ENCODE results near the gene ACOT7.
"Not testable (repeated sequence)": the region's sequence is repeated elsewhere in the genome, so short reads cannot be mapped to it uniquely, and the experiment has no call there.

ACOT7 gene

DNA sequence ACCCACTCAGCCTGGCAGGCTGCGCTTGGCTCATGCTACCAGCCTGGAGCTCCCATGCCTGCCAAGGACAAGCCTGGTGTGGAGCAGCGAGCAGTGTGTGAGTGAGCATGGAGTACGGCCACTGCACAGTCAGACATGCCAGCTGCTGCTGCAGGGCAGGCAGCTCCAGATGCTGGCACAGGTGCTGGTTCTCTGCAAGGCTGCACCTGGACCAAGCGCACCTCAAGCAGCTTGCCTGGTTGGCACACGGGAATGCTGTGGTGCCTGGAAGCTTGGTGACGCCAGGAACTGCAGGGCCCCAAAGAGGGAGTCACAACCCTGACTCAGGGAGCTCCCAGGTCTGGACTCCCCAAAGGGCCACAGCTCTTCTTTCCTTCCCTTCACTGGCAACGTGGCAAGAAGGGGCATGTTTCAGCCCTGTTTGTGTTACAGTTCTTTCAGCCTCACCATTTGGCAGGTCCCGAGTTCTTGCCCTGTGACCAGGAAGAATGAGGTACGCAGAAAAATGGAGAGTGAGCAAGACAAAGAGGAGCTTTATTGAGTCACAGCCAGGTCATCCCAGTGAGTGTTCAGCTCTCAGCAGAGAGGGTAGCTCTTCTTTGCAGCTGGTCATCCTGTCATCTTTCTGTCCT lies 26.1 kb downstream of the ACOT7 start:
- FAIRE-seq, result no peak
- TF ChIP-seq POLR2A (IDR thresholded peaks at IDR 0.05; ENCODE audit: low read depth, low read length) (no peak), SPI1 (IDR thresholded peaks at IDR 0.05; ENCODE audit: low read depth, low read length) (no peak), POU2F2 (IDR thresholded peaks at IDR 0.05; ENCODE audit: low read depth, low read length) (no peak), TAF1 (IDR thresholded peaks at IDR 0.05; ENCODE audit: low read depth, low read length) (no peak), PAX5 (IDR thresholded peaks at IDR 0.05; ENCODE audit: insufficient read depth, low read length, severe bottlenecking) (no peak), POLR2AphosphoS5 (IDR thresholded peaks at IDR 0.05; ENCODE audit: low read depth, low read length) (no peak)
- no peak for DNase-seq (ENCODE audit: insufficient read length, low spot score)

DNA sequence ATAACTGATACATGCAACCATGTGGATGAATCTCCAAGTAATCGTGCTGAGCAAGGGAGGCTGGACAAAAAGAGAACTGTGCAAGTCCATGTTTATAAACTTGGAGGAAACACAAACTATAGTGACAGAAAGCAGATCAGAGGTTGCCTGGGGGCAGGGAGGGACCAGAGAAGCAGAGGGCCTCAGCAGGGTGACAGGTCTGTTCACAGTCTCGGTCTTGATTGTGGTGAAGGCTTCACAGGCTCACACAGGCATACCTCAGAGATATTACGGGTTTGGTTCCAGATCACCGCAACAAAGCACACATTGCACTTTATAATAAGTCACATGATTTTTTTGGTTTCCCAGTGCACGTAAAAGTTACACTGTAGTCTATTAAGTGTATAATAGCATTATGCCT lies 28.5 kb downstream of the ACOT7 start:
- no peak for FAIRE-seq

DNA sequence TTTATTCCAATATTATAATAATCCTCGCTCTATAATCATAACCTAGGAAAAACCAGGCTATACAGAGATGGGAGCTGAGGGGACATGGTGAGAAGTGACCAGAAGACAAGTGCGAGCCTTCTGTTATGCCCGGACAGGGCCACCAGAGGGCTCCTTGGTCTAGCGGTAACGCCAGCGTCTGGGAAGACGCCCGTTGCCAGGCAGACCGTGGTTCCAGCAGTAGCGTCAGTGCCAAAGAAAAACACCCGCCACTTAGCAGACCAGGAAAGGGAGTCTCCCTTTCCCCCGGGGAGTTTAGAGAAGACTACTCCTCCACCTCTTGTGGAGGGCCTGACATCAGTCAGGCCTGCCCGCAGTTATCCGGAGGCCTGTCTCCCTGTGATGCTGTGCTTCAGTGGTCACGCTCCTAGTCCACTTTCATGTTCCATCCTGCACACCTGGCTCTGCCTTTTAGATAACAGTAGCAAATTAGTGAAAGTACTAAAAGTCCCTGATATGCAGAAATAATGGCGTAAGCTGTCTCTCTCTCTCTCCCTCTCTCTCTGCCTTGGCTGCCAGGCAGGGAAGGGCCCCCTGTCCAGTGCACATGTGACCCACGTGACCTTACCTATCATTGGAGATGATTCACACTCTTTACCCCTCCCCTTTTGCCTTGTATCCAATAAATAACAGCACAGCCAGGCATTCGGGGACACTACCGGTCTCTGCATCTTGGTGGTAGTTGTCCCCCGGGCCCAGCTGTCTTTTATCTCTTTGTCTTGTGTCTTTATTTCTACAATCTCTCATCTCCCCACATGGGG lies 30.3 kb downstream of the ACOT7 start:
- DNase-seq (ENCODE audit: insufficient read length, low spot score), result not testable (repeated sequence)
- FAIRE-seq, result peak; percentile 56

More for the DNA sequence above, 28.5 kb downstream of the ACOT7 start:
- no peak for DNase-seq (ENCODE audit: insufficient read length, low spot score)
- TF ChIP-seq SPI1 (IDR thresholded peaks at IDR 0.05; ENCODE audit: low read depth, low read length) (no peak), TAF1 (IDR thresholded peaks at IDR 0.05; ENCODE audit: low read depth, low read length) (no peak), PAX5 (IDR thresholded peaks at IDR 0.05; ENCODE audit: insufficient read depth, low read length, severe bottlenecking) (no peak), POLR2AphosphoS5 (IDR thresholded peaks at IDR 0.05; ENCODE audit: low read depth, low read length) (no peak)

DNA sequence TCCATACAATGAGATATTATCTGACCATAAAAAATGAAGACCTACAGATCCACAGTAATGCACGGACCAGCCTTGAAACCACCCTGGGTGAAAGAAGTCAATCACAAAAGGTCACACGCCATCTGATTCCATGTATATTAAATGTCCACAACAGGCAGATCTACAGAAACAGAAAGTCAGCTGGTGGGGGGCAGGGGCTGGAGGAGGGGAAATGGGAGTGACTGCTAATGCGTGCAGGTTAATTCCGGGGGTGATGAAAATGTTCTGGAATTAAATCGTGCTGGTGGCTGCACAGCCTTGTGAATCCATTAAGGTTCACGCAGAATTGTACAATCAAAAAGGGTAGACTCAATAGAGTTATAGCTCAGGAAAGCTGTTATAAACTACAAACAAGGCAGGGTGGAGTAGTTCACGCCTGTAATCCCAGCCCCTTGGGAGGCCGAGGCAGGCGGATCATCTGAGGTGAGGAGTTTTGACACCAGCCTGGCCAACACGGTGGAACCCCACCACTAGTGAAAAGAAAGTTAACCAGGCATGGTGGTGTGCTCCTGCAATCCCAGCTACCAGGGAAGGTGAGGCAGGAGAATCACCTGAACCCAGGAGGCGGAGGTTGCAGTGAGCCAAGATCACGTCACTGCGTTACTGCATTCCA lies 32.3 kb downstream of the ACOT7 start:
- FAIRE-seq (no peak), DNase-seq (ENCODE audit: insufficient read length, low spot score) (no peak)
- TF ChIP-seq SPI1 (IDR thresholded peaks at IDR 0.05; ENCODE audit: low read depth, low read length) (no peak), POLR2AphosphoS5 (IDR thresholded peaks at IDR 0.05; ENCODE audit: low read depth, low read length) (no peak), POU2F2 (IDR thresholded peaks at IDR 0.05; ENCODE audit: low read depth, low read length) (no peak), PAX5 (IDR thresholded peaks at IDR 0.05; ENCODE audit: insufficient read depth, low read length, severe bottlenecking) (no peak), TAF1 (IDR thresholded peaks at IDR 0.05; ENCODE audit: low read depth, low read length) (no peak), POLR2A (IDR thresholded peaks at IDR 0.05; ENCODE audit: low read depth, low read length) (no peak)

DNA sequence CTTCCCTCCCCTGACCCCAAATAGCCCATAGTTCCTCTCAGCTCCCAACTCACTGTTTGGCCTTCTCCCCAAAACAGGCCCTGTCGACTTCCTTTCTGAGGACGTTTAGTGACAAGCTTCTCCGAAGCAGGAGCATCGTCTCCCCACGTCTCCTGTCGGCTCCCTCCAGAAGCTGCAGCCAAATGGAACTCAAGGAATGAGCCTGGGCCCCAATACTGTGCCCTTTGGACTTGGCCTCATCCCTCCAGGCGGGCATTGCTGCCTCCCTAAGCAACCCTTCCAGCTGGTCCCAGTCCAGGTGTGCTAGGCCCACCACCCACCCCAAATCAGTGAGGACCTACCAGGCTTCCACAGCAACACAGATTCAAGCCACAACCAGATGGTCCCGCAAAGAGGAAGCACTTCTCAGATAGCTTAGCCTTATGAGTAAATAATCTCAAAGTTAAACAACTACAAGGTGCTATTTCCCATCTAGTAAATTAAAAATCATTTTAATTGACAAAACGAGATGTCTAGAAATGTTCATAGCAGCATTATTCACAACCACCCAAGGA lies 33.0 kb downstream of the ACOT7 start:
- FAIRE-seq (peak; percentile 26), DNase-seq (ENCODE audit: insufficient read length, low spot score) (no peak)
- no peak for TF ChIP-seq POU2F2 (IDR thresholded peaks at IDR 0.05; ENCODE audit: low read depth, low read length)
- no peak for TF ChIP-seq POLR2AphosphoS5 (IDR thresholded peaks at IDR 0.05; ENCODE audit: low read depth, low read length)
- no peak for TF ChIP-seq POLR2A (IDR thresholded peaks at IDR 0.05; ENCODE audit: low read depth, low read length)
- no peak for TF ChIP-seq SPI1 (IDR thresholded peaks at IDR 0.05; ENCODE audit: low read depth, low read length)
- no peak for TF ChIP-seq TAF1 (IDR thresholded peaks at IDR 0.05; ENCODE audit: low read depth, low read length)
- no peak for TF ChIP-seq PAX5 (IDR thresholded peaks at IDR 0.05; ENCODE audit: insufficient read depth, low read length, severe bottlenecking)

DNA sequence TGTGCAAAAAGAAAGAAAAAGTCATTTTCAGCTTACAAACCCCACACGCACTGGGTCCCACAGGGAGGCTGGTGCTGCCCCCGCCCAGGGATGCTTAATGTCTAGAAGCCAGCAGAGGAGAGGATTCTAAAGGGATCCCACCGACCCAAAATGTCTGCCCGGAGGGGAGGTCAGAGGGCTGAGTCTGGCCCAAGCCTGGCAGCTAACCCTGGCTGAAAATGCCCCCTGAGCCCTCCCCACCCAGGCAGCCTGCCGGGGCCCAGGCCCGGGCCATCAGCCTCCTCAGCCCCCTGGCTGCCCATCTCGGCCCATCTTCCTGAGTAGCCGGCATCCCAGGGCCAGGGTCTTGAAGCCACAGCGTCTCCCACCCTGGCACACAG lies 33.5 kb downstream of the ACOT7 start:
- FAIRE-seq (no peak), DNase-seq (ENCODE audit: insufficient read length, low spot score) (no peak)
- TF ChIP-seq TAF1 (IDR thresholded peaks at IDR 0.05; ENCODE audit: low read depth, low read length) (no peak), PAX5 (IDR thresholded peaks at IDR 0.05; ENCODE audit: insufficient read depth, low read length, severe bottlenecking) (no peak), POU2F2 (IDR thresholded peaks at IDR 0.05; ENCODE audit: low read depth, low read length) (no peak), POLR2AphosphoS5 (IDR thresholded peaks at IDR 0.05; ENCODE audit: low read depth, low read length) (no peak), SPI1 (IDR thresholded peaks at IDR 0.05; ENCODE audit: low read depth, low read length) (no peak), POLR2A (IDR thresholded peaks at IDR 0.05; ENCODE audit: low read depth, low read length) (no peak)

DNA sequence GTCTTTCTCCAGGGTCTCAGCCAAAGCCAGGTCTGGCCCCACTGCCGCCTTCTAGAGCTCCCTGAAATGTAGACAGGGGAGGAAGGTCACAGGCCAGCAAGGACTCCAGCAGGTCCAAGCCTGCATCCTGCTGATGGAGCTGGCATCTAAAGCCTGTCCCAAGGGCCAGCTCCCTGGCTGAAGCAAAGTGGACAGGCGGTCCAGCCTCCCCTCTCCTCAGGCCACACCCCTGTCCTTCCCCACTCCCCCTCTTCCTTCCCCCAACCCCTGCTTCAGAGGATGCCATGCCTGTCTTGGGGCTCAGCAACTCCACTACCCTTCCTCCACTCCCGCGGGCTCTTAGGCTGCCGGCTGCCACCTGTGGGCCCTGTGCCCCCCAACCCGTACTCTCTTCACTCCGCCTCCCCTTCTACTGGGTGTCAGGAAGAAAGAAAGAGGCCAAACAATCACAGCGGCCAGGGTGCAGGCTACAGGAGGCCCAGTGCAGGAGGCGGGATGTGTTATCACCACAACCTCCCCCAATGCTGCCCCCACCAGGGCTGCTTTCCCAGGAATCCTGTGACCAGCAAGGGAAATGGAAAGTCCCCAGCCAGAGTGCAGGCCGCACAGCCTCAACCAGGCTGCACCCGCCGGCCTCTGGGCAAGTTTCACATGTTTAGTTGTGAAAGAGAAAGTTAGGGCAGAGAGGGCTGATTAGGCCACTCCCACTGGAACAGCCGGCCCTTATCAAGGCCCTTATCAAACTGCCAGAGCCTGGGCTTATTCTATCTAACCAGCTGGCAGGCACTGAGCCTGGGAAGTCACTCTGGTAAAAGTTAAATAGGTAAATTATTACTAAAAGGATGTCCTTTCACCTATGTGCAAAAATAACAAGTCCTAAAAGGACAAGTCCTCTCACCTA lies 34.1 kb downstream of the ACOT7 start:
- FAIRE-seq, result peak; percentile 80
- peak; percentile 71 for DNase-seq (ENCODE audit: insufficient read length, low spot score)
- TF ChIP-seq SPI1 (IDR thresholded peaks at IDR 0.05; ENCODE audit: low read depth, low read length) (no peak), TAF1 (IDR thresholded peaks at IDR 0.05; ENCODE audit: low read depth, low read length) (no peak; the same call in 1 of the 2 replicates)

DNA sequence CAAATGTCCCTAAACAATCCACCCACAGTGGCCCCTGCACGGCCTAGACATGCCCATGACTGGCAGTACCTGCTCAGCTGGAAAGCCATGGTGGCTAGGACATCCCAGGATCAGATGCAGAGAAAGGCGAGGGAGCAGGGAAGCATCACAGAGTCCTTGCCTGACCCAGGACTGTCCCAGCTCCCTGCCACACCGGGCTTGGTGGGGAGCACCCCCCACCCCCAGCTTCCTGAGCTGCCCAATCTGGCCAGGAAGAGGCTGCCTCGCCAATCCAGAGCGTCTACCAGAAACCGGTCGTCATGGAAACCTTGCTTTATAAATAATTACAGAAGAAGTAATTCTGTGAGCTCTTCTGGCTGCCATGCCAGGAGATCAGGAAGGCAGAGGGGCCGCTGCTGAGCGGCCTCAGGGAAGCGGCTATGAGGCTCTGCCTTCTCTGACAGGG lies 34.8 kb downstream of the ACOT7 start:
- FAIRE-seq, result no peak
- no peak for TF ChIP-seq TAF1 (IDR thresholded peaks at IDR 0.05; ENCODE audit: low read depth, low read length)
- no peak for TF ChIP-seq POU2F2 (IDR thresholded peaks at IDR 0.05; ENCODE audit: low read depth, low read length)
- TF ChIP-seq POLR2A (IDR thresholded peaks at IDR 0.05; ENCODE audit: low read depth, low read length), result no peak
- no peak for DNase-seq (ENCODE audit: insufficient read length, low spot score)

DNA sequence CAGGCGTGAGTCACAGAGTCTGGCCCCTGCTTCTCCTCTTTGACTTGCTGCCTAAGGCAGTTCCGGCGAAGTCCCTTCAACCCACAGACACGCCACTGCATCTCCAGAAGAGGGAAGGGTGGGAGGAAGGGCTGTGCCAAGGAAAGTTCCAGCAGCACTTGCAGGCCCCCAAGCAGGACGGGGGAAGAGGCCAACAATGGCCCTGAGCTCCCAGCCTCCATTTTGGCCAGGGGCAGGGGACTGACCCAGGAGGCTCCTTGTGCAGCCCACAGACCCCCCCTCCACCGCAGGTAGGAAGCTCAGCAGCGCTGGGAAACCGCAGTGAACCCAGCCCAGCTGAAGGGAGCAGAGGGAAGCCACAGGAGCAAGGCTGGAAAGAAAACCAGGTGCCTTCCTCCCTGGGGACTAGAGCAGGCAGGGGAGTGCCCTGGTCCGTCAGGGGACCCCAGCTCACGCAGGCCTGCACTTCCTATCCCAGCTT lies 35.4 kb downstream of the ACOT7 start:
- DNase-seq (ENCODE audit: insufficient read length, low spot score), result no peak
- TF ChIP-seq POU2F2 (IDR thresholded peaks at IDR 0.05; ENCODE audit: low read depth, low read length) (no peak), SPI1 (IDR thresholded peaks at IDR 0.05; ENCODE audit: low read depth, low read length) (no peak), PAX5 (IDR thresholded peaks at IDR 0.05; ENCODE audit: insufficient read depth, low read length, severe bottlenecking) (no peak), POLR2A (IDR thresholded peaks at IDR 0.05; ENCODE audit: low read depth, low read length) (no peak), TAF1 (IDR thresholded peaks at IDR 0.05; ENCODE audit: low read depth, low read length) (no peak), POLR2AphosphoS5 (IDR thresholded peaks at IDR 0.05; ENCODE audit: low read depth, low read length) (no peak)
- FAIRE-seq, result no peak

All from GM12891 (cell line).